Mesenchymal stem cell (in vitro differentiated cells and primary cell): ENCODE data around the gene PLXND1. TPM values are rescaled to one million over a fixed set of nuclear protein-coding genes. Genes with fewer than 3 reads are reported as not detected.

Experiments used
- DNase-seq: peaks from one replicate; pipeline ENCODE4 v3.0.0-alpha.2; 2013
- H2AFZ ChIP-seq: one replicate; pipeline ENCODE4 v1.6.1; 2013; ENCODE audit warnings: low read depth, mild to moderate bottlenecking, control low read depth, inconsistent platforms, low read length, moderate library complexity
- H2AK5ac ChIP-seq: 2 replicates; pipeline ENCODE4 v1.6.1; 2013; ENCODE audit warnings: low read length, moderate library complexity, mild to moderate bottlenecking, inconsistent platforms; ENCODE audit not compliant: severe bottlenecking
- H2BK120ac ChIP-seq: one replicate; pipeline ENCODE4 v1.6.1; 2013; ENCODE audit warnings: low read depth, mild to moderate bottlenecking, inconsistent platforms, low read length, moderate library complexity
- H2BK12ac ChIP-seq, 2 experiments: one replicate each; pipeline ENCODE4 v1.6.1; 2013; ENCODE audit warnings: inconsistent platforms in 2 of 2, low read length in 2 of 2, mild to moderate bottlenecking in 2 of 2, moderate library complexity in 2 of 2, control low read depth in 1 of 2
- H2BK15ac ChIP-seq: one replicate; pipeline ENCODE4 v1.6.1; 2013; ENCODE audit warnings: mild to moderate bottlenecking, low read depth, inconsistent platforms; ENCODE audit not compliant: poor library complexity, severe bottlenecking
- H2BK5ac ChIP-seq: 2 replicates; pipeline ENCODE4 v1.6.1; 2013; ENCODE audit warnings: low read depth, mild to moderate bottlenecking, low read length, control low read depth, inconsistent platforms; ENCODE audit not compliant: poor library complexity, severe bottlenecking
- H3K14ac ChIP-seq, 2 experiments: one replicate each; pipeline ENCODE4 v1.6.1; 2013; ENCODE audit warnings: inconsistent platforms in 2 of 2, low read length in 2 of 2, control low read depth in 1 of 2, mild to moderate bottlenecking in 1 of 2, moderate library complexity in 1 of 2
- H3K18ac ChIP-seq, 2 experiments: one replicate each; pipeline ENCODE4 v1.6.1; 2013; ENCODE audit warnings: inconsistent platforms in 2 of 2, low read length in 2 of 2, control low read depth in 1 of 2, low read depth in 1 of 2, mild to moderate bottlenecking in 1 of 2
- H3K23ac ChIP-seq, 2 experiments: one replicate each; pipeline ENCODE4 v1.6.1; 2013; ENCODE audit warnings: inconsistent platforms in 2 of 2, low read length in 2 of 2, mild to moderate bottlenecking in 2 of 2, moderate library complexity in 2 of 2, control low read depth in 1 of 2
- H3K27ac ChIP-seq: 2 replicates; pipeline ENCODE4 v1.5.1; 2013; ENCODE audit warnings: mild to moderate bottlenecking, moderate library complexity, low read length, control low read depth, inconsistent platforms; ENCODE audit not compliant: poor library complexity, severe bottlenecking
- H3K27me3 ChIP-seq, 2 experiments: 2 replicates each; pipeline versions ENCODE4 v1.6.1 to v1.7.0; 2013; ENCODE audit warnings: low read length in 2 of 2, mild to moderate bottlenecking in 2 of 2, moderate library complexity in 2 of 2, control low read depth in 1 of 2, inconsistent platforms in 1 of 2; ENCODE audit not compliant: control insufficient read depth in 1 of 2, insufficient read depth in 1 of 2
- H3K36me3 ChIP-seq, 2 experiments: 2 replicates each; pipeline versions ENCODE4 v1.6.1 to v1.7.0; 2013; ENCODE audit warnings: low read length in 2 of 2, control low read depth in 1 of 2, inconsistent platforms in 1 of 2, low read depth in 1 of 2, mild to moderate bottlenecking in 1 of 2; ENCODE audit not compliant: insufficient read depth in 2 of 2, control insufficient read depth in 1 of 2
- H3K4ac ChIP-seq, 2 experiments: one replicate each; pipeline ENCODE4 v1.6.1; 2013; ENCODE audit warnings: inconsistent platforms in 2 of 2, low read length in 2 of 2, mild to moderate bottlenecking in 2 of 2, moderate library complexity in 2 of 2, control low read depth in 1 of 2, low read depth in 1 of 2
- H3K4me1 ChIP-seq: 2 replicates; pipeline ENCODE4 v1.6.1; 2013; ENCODE audit warnings: low read depth, low read length, control low read depth; ENCODE audit not compliant: control insufficient read depth, insufficient read depth
- H3K4me2 ChIP-seq: 2 replicates; pipeline ENCODE4 v1.6.1; 2013; ENCODE audit warnings: low read length, mild to moderate bottlenecking, inconsistent platforms; ENCODE audit not compliant: poor library complexity, severe bottlenecking
- H3K4me3 ChIP-seq, 2 experiments: 2 replicates each; pipeline versions ENCODE4 v1.5.1 to v1.7.0; 2013; ENCODE audit warnings: low read length in 2 of 2, mild to moderate bottlenecking in 2 of 2, control low read depth in 1 of 2, low read depth in 1 of 2; ENCODE audit not compliant: insufficient read depth in 1 of 2
- H3K79me1 ChIP-seq: replicated peaks from 2 replicates; pipeline ENCODE4 v1.6.1; 2013; ENCODE audit warnings: mild to moderate bottlenecking, control low read depth, low read length, inconsistent platforms; ENCODE audit not compliant: poor library complexity, severe bottlenecking
- H3K9ac ChIP-seq: 2 replicates; pipeline ENCODE4 v1.7.0; 2013; ENCODE audit warnings: mild to moderate bottlenecking, low read length, moderate library complexity
- H3K9me3 ChIP-seq: 2 replicates; pipeline ENCODE4 v1.7.0; 2013; ENCODE audit warnings: mild to moderate bottlenecking, low read length; ENCODE audit not compliant: control insufficient read depth
- H4K8ac ChIP-seq: one replicate; pipeline ENCODE4 v1.6.1; 2013; ENCODE audit warnings: inconsistent platforms, mild to moderate bottlenecking, low read length, moderate library complexity
- H4K91ac ChIP-seq: one replicate; pipeline ENCODE4 v1.6.1; 2013; ENCODE audit warnings: mild to moderate bottlenecking, low read length, inconsistent platforms
- WGBS: methylation state at CpG from one replicate; pipeline ENCODE4 v1.1.7; 2013; ENCODE audit warnings: mixed read lengths; 5-methylcytosine and 5-hydroxymethylcytosine counted together
- polyA plus RNA-seq, 2 experiments: library from polyadenylated mRNA; stranded (reverse); fragments of 200-250 nt; gene quantifications; one replicate each; pipeline ENCODE4 v1.2.3, GENCODE V29; 2013

The PLXND1 gene, protein sequence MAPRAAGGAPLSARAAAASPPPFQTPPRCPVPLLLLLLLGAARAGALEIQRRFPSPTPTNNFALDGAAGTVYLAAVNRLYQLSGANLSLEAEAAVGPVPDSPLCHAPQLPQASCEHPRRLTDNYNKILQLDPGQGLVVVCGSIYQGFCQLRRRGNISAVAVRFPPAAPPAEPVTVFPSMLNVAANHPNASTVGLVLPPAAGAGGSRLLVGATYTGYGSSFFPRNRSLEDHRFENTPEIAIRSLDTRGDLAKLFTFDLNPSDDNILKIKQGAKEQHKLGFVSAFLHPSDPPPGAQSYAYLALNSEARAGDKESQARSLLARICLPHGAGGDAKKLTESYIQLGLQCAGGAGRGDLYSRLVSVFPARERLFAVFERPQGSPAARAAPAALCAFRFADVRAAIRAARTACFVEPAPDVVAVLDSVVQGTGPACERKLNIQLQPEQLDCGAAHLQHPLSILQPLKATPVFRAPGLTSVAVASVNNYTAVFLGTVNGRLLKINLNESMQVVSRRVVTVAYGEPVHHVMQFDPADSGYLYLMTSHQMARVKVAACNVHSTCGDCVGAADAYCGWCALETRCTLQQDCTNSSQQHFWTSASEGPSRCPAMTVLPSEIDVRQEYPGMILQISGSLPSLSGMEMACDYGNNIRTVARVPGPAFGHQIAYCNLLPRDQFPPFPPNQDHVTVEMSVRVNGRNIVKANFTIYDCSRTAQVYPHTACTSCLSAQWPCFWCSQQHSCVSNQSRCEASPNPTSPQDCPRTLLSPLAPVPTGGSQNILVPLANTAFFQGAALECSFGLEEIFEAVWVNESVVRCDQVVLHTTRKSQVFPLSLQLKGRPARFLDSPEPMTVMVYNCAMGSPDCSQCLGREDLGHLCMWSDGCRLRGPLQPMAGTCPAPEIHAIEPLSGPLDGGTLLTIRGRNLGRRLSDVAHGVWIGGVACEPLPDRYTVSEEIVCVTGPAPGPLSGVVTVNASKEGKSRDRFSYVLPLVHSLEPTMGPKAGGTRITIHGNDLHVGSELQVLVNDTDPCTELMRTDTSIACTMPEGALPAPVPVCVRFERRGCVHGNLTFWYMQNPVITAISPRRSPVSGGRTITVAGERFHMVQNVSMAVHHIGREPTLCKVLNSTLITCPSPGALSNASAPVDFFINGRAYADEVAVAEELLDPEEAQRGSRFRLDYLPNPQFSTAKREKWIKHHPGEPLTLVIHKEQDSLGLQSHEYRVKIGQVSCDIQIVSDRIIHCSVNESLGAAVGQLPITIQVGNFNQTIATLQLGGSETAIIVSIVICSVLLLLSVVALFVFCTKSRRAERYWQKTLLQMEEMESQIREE (N-terminal part only)
- polyA plus RNA-seq (2013, experiment 1 of 2): 288 TPM
- polyA plus RNA-seq (2013, experiment 2 of 2): 288 TPM

DNA sequence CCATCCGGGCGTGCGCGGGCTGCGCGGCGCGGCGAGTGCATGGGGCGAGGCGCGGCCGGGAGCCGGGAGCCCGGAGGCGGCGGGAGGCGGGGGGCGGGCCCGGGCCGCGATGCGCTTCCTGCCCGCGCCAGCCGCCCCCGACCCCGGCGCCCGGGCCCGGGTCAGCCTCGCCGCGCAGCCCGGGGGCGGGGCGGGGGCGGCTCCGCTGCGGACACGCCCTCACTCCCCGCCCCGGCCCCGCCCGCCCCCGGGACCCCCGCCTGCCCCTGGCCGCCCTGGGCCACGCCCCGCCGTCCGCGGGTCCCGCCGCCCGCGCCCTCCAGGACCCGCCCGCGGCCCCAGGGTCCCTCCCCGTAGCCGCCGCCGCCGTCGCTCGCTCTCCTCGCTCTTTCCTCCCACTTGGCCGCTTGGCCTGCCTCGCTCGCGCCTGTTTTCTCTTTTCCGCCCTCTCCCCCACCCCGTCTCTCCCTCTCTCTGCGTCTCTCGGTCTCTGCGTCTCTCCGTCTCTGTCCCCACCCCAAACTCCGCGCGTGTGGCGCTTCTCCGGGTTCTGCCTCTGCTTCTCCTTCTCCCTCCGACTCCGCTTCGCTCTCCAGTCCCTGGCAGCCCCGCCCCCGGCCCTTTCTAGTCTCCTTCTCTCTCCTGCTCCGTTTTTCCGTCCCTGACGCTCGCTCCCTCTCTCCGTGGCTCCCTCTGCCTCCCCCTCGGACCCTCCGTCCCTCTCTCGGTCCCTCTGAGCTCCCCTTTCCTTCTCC is at the start of gene PLXND1:
Gene PLXND1, minus strand, starts transcription at position 41 of the 755 bp plus-strand sequence. Its CDS starts 37 bp downstream, at position 4.
- H3K9ac ChIP-seq: peak within 1 kb of the TSS; percentile 91
- no peaks in the 10 kb centered on the region for H3K27me3 ChIP-seq
- H2BK12ac ChIP-seq: peak within 1 kb of the TSS; percentile 89 to 95
- peak within 1 kb of the TSS; percentile 99 for H4K91ac ChIP-seq
- H3K79me1 ChIP-seq: no peaks in the 10 kb centered on the region
- WGBS: under 1% methylated on average over 42 of the region's 96 CpGs
- peak within 1 kb of the TSS; percentile 99 for H4K8ac ChIP-seq
- H3K23ac ChIP-seq: peak within 1 kb of the TSS; percentile 72 to 94
- no peak within 1 kb of the TSS for H2AFZ ChIP-seq
- H3K9me3 ChIP-seq: no peaks in the 10 kb centered on the region
- peak within 1 kb of the TSS; percentile 70 to 85 for H3K4me3 ChIP-seq
- peak within 1 kb of the TSS; percentile 86 for H3K27ac ChIP-seq
- peak within 1 kb of the TSS; percentile 93 for H2BK120ac ChIP-seq
- H3K4ac ChIP-seq: peak within 1 kb of the TSS; percentile 78 to 96
- H2BK5ac ChIP-seq: peak within 1 kb of the TSS; percentile 63
- H3K4me2 ChIP-seq: peak within 1 kb of the TSS; percentile 84
- peak; percentile 87 for DNase-seq
- peaks cover 64% of the 10 kb centered on the region for H3K4me1 ChIP-seq
- H3K14ac ChIP-seq: peak within 1 kb of the TSS in 1 of 2 experiments; percentile 98
- H2BK15ac ChIP-seq: peak within 1 kb of the TSS; percentile 98
- H3K18ac ChIP-seq: peak within 1 kb of the TSS; percentile 98 to 99
- peak within 1 kb of the TSS; percentile 38 for H2AK5ac ChIP-seq
- H3K36me3 ChIP-seq: peaks cover 0 to 9% of the 10 kb centered on the region in 2 experiments

GRCh38 chr3:129655291-129655700 is 48.8 kb upstream of the PLXND1 start:
- H2AK5ac ChIP-seq: peak overlapping the region; percentile 80
- no peak overlapping the region for H2AFZ ChIP-seq
- no peak overlapping the region for H4K91ac ChIP-seq
- no peak overlapping the region for H3K4me2 ChIP-seq
- no peak overlapping the region for H3K14ac ChIP-seq
- H3K4me1 ChIP-seq: peaks cover 9% of the 10 kb centered on the region
- no peak overlapping the region for H2BK120ac ChIP-seq
- no peak overlapping the region for H2BK12ac ChIP-seq
- H3K27ac ChIP-seq: no peak overlapping the region
- H3K79me1 ChIP-seq: peaks cover 4% of the 10 kb centered on the region
- no peak overlapping the region for H3K4me3 ChIP-seq
- H3K18ac ChIP-seq: no peak overlapping the region
- H3K4ac ChIP-seq: no peak overlapping the region
- no peak overlapping the region for H2BK15ac ChIP-seq
- 97% methylated on average over 4 of the region's 4 CpGs for WGBS
- no peak overlapping the region for H3K23ac ChIP-seq
- peaks cover 0 to 17% of the 10 kb centered on the region in 2 experiments for H3K36me3 ChIP-seq
- no peak overlapping the region for H3K9ac ChIP-seq
- no peaks in the 10 kb centered on the region for H3K27me3 ChIP-seq
- H4K8ac ChIP-seq: no peak overlapping the region
- H3K9me3 ChIP-seq: no peaks in the 10 kb centered on the region
- no peak overlapping the region for H2BK5ac ChIP-seq
- DNase-seq: no peak

- no peak overlapping the region for H2BK12ac ChIP-seq
- H3K4me2 ChIP-seq: no peak overlapping the region
- peaks cover 7% of the 10 kb centered on the region for H3K79me1 ChIP-seq
- no peak overlapping the region for H4K91ac ChIP-seq
- H2BK5ac ChIP-seq: no peak overlapping the region
- no peak overlapping the region for H3K9ac ChIP-seq
- 92% methylated on average over 1 of the region's 1 CpG for WGBS
- H3K4me1 ChIP-seq: peaks cover 9% of the 10 kb centered on the region
- no peak overlapping the region for H2AFZ ChIP-seq
- no peak overlapping the region for H3K4ac ChIP-seq
- no peak overlapping the region for H2BK120ac ChIP-seq
- H3K18ac ChIP-seq: no peak overlapping the region
- peaks cover 0 to 17% of the 10 kb centered on the region in 2 experiments for H3K36me3 ChIP-seq
- H3K23ac ChIP-seq: no peak overlapping the region
- no peak overlapping the region for H3K4me3 ChIP-seq
- no peak overlapping the region for H4K8ac ChIP-seq
- H2BK15ac ChIP-seq: no peak overlapping the region
- no peaks in the 10 kb centered on the region for H3K9me3 ChIP-seq
- DNase-seq: no peak
- peak overlapping the region; percentile 82 for H3K27ac ChIP-seq
- H2AK5ac ChIP-seq: no peak overlapping the region
- no peaks in the 10 kb centered on the region for H3K27me3 ChIP-seq
- no peak overlapping the region for H3K14ac ChIP-seq
Observed at GRCh38 chr3:129654131-129654530, 47.7 kb upstream of the PLXND1 start.
